Muscle of back (tissue), 11 donors: ENCODE data around the gene PREX1. TPM values are rescaled to one million over a fixed set of nuclear protein-coding genes. Genes with fewer than 3 reads are reported as not detected.

Experiments
- DNase-seq, 3 donors: peaks; one replicate each; pipeline versions ENCODE4 v3.0.0 to v3.0.0-alpha.2; 2013
- polyA plus RNA-seq, 10 donors: library from polyadenylated mRNA; unstranded; fragments of 120-200 nt; gene quantifications; one replicate each; pipeline ENCODE4 v1.2.1, GENCODE V29; 2013; ENCODE audit not compliant: insufficient read length in 10 of 10

Gene PREX1
- polyA plus RNA-seq, 10 donors, result 18.4 to 26.9 (median 20.0) TPM

DNA sequence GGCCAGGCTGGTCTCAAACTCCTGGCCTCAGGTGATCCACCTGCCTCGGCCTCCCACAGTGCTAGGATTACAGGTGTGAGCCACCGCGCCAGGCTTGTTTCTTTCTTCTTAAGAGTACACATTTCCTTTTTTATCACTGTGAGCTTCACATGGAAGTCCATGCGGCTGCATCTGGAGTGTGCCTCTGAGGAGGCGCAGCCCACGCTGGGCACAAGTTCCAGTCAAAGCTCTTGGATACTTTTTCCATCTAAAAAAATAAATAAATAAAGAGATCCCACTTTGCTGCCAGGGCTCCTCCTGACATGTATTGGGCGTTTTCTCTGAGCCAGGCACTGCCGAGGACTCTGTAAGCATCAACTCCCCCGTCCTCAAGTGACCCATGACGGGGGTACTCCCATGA is 123.0 kb downstream of the PREX1 start:
- DNase-seq, result no peak

DNA sequence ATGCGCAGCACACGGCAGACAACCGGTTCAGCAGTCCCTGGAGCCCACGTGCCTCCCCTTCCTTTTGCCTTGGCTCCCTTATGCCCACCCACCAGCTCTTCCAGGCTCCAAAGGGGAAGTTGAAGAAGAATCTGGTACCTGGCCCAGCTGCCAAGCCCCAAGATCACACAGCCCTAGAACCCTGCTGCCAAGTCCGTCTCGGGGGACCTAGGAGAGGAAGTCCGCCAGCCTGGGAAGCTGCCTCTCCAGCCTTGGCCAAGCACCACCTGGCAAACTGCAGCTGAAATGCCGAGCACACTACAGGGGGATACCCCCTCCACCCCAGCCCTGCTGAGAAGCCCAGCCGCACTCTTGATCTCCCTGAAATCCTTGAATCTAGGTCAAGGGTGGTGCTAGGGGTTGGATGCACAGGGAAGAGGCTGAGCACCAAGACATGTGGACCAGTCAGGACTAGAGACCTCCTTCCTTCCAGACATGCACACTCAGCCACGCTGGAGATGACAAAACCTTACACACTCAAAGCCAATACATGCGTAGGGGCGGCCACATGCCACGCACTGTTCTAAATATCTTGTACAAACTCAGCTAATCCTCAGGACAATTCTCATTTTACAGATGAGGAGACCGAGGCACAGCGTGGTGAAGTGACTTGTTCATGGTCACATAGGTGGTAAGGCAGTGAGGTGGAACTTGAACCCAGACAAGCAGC is 124.1 kb downstream of the PREX1 start:
- peak in 1 of 3 donors; percentile 49 for DNase-seq

DNA sequence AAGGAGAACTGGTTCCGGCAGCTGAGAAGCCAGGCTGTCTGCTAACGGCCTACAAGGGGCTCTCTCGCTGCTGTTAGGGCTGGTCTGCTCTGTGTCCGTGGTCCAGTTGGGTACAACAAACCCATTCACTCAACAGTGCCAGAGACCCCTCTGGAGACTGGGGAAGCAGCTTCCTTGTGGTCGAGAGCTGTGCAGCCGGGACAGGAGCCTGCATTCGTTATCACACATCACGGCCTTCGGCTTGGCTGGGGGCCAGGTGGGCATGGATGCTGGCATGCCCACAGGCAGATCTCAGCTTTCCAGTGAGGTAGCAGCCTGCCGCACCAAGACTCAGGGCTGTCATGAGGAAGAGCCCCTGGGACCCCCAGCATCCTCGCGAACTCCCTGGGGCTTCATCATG is 124.7 kb downstream of the PREX1 start:
- DNase-seq, result peak in 1 of 3 donors; percentile 36

DNA sequence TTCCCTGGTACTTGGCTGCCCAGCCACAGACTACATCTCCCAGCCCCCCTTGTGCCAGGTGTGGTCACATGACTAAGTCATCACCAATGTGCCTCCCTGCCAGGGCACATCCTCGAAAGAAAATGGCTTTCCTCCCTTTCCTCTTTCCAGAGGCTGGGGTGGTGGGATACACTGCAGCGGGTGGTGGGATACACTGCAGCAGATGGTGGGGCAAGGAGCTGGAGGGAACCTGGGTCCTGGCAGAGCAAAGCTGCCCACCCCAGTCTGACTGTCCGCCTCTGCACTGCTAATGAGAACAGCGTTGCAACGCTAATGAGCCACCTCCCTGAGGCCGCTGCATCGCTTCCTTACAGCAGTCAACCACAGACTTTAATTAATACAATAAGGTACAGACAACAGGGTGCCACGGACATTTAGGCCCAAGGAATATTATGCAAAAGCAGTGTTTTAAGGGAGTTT is 125.3 kb downstream of the PREX1 start:
- DNase-seq, result no peak

DNA sequence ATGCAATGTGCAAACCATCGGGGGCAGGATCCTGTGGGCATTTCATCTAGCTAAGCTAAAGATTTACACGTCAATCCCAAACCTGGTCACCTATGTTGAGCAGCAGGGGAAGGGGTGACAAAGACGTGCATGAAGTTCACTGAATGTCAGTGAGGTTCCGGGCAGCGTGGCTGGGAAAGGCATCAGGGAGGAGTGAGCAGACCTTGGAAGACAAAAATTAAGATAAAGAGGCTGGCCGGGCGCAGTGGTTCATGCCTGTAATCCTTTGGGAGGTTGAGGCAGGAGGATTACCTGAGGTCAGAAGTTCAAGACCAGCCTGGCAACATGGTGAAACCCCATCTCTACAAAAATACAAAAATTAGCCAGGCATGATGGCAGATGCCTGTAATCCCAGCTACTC is 126.1 kb downstream of the PREX1 start:
- no peak for DNase-seq

DNA sequence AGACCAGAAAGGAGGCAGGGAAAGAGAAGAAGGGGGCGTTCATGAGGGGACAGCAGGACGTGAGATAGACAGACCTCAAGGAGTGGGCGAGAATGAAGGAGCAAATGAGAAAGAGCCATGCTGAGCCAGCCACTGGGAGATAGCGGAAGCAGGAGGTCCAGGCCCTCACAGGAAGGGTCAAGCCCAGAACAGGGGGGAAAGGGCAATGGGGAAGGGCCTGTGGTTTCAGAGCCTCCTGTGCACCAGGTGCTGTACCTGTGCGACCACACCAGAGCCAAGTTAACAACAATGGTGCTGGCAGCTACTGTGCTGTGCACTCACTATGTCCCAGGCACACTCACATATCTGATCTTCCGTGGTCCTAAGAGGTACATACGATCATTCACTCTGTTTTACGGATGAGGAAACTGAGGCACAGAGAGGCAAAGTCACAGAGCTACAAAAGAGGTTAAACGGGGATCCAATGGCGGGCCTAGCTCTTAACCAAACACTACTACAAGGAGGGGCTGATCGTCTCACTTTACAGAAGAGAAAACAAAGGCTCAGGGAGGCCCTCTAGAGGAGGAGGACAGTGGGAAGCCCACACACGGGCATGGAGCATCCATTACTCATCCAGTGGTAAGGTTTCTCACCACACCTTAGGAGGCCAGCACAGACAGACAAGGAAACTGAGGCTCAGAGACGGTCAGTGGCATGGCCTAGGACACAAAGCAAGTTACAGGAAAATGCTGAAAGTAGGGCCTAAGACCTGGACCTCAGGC is 129.1 kb downstream of the PREX1 start:
- no peak for DNase-seq

DNA sequence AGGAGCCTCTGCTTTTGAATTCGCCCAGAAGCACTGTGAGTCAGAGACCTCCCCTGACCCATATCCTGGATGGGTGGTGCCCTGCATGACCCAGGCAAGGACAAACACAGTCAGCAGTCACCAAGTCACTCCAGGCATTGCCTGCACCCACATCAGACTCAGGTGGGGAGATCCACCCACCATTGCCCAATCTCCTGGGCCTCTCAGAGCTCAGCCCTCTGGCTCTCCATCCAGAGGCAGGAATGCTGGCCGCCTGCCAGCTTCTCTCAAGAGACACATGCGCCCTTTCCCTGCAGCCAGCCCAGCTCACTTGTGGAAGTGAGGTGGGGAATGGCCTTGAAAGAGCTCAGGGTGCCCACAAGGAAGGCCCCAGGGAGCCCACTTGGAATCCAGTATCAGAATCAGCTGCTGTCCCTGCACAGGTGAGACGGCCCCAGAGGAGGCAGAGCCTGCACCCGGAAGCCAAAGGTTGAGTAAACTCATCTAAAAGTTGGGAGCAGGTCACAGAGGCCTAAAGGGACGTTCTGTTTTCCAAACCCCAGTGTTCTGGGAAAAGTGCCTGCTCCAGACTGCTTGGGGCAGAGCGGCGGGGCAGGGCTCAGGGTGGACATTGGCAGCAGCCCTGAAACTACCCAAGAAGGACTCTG is 129.8 kb downstream of the PREX1 start:
- peak in 2 of 3 donors; percentile 28 to 66 for DNase-seq

DNA sequence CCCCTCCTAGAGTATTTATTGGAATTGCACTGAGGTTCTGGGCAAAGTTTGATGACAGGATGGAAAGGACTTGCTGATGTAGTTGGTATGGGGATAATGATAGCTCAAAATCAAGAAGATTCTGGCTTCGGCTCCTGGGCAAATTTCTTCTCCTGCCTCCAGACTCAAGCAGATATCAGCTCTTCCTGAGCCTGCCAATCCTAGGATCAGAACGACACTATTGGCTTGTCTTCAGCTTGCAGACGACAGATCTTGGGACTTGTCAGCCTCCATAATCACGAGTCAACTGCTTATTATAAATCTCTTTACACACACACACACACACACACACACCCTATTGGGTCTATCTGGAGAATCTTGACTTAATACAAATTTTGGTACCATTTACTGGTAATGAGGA is 131.1 kb downstream of the PREX1 start:
- DNase-seq, result no peak

GRCh38 chr20:48695738-48696137 is 132.1 kb downstream of the PREX1 start:
- DNase-seq, result no peak

- DNase-seq, result no peak
Measured at GRCh38 chr20:48695255-48695654, 132.5 kb downstream of the PREX1 start.

GRCh38 chr20:48694381-48694865 is 133.4 kb downstream of the PREX1 start:
- DNase-seq, result no peak

- no peak for DNase-seq
Measured at GRCh38 chr20:48691523-48691922, 136.3 kb downstream of the PREX1 start.

DNA sequence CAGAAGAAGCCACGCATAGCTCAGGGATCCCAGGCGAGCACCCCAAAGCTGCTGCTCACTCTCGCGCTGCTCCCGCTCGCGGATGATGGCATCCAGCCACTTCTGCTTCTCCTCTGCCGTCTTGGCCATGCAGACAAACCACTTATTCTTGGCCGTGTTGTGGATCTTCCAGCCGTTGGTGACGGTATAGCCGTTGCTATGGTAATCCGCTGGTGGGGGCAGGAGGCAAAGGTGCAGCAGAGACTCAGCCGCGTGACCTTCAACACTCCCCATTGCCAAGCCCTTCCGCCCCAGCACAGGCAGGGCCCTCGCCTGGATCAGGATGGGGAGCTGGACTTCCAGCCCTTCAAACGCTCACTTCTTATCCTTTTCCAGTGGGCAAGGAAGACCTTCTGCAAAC is 136.9 kb downstream of the PREX1 start:
- no peak for DNase-seq

GRCh38 chr20:48689874-48690571 is 137.8 kb downstream of the PREX1 start:
- DNase-seq, result no peak

GRCh38 chr20:48689388-48689787 is 138.4 kb downstream of the PREX1 start:
- no peak for DNase-seq

DNA sequence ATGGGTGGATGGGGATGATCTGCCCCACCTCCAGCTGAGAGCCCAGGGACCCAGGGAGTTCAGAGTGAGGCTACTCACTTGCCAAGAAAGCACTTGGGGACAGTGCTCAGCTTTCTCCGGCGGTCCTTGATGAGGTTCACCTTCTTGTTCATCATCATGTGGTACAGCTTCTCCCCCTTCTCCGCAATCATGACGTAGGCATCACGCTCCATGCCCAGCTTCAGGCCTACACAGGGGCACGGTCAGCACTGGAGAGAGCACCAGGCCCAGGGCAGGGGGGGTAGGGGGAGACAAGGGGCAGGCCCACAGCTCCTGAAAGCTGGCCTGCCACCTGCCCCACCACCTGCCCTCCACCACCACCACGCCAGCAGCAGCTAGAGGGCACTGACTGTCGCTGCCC is 139.2 kb downstream of the PREX1 start:
- no peak for DNase-seq

- DNase-seq, result no peak
Measured at GRCh38 chr20:48687117-48687800, 140.5 kb downstream of the PREX1 start.

DNA sequence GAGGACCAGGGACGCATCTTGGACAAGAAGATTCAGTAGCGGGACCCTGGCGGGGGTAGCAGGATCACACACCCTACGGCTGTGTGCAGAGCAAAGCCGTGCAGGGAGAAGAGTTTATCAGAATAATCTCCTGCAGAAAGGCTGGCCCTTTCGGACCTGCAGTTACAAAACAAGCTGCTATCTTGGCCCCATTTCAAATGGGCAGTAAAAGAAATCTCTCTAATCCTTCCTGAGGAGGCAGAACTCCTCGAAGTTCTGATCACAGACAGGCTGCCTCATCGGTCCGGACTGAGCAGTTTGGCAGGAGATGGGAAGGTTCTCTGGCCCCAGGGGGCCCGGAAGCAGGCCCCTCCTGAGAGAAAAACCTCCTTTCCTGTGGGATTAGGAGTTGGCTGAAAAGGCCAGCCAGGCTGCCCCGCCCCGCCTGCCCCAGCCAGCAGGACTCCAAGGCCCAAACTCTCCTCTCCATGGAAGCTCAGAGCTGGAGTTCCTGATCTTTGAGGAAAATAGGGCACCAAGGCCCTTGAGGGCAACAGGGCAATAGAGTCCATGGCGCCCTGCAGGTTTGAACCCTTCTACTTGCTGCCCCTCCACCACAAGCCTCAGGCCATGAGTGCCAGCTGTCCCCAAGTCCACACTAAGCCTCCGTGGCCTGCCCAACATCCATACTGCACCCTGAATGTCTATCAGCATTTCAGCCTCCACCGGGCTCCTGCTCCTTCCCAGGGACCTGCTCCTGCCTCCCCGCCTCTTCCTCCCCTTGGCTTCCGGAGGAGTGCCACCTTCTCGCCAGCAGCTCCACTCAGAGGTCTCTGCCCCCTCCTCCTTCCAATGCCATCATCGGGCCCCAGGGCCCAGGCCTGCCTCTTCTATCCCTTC is 141.3 kb downstream of the PREX1 start:
- DNase-seq, result peak in 1 of 3 donors; percentile 67

- DNase-seq, result no peak
Measured at GRCh38 chr20:48685300-48685699, 142.5 kb downstream of the PREX1 start.

DNA sequence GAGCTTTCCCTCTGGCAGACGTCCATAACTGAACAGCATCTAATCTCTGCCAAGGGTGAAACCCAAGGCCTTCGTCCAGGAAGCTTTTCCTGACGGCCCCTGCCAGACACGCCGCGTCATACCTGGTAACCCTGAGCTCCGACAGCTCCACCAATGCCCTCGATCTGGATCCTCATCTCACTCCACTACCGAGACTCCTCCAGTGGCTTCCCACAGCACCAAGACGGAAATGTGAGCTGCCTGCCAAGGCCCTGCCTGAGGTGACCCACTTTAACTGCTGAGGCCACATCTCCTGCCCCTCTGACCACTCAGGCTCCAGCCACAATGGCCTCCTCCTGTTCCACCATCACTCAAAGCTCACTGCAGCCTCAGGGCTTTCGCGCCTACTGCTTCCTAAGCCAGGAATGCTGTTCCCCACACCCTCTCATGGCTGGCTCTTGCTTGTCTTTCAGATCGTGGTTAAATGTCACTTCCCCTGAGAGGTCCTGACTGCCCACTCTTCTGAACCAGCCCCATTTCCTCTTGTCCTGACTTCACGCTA is 143.2 kb downstream of the PREX1 start:
- no peak for DNase-seq
